NCI-H82 treated with DMSO at 0.1 percent for 48 hours (cell line): ENCODE results near the gene FRAS1.
"Not testable (repeated sequence)": the region's sequence is repeated elsewhere in the genome, so short reads cannot be mapped to it uniquely, and the experiment has no call there.

Experiments used
- DNase-seq: peaks from one replicate; lab custom pipeline; 2025; ENCODE audit not compliant: unreplicated experiment; lab: John Stamatoyannopoulos, UW

FRAS1 gene

DNA sequence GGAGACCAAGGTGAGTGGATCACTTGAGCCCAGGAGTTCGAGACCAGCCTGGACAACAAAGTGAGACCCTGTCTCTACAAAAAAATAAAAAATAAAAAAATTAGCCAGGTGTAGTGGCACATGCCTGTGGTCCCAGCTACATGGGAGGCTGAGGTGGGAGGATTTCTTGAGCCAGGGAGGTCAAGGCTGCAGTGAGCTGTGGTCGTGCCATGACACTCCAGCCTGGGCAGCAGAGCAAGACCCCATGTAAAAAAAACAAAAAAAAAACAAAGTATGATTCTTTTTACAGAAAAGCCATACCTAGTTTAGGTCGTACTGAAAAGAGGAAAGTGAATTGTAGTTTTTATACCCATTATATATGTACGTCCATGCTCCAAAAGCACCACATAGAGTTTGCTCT is 151.8 kb downstream of the FRAS1 start:
- DNase-seq = not testable (repeated sequence)

GRCh38 chr4:78210694-78211410 is 153.7 kb downstream of the FRAS1 start:
- DNase-seq = no peak

GRCh38 chr4:78213218-78213617 is 156.1 kb downstream of the FRAS1 start:
- no peak for DNase-seq

GRCh38 chr4:78214078-78214477 is 157.0 kb downstream of the FRAS1 start:
- no peak for DNase-seq

DNA sequence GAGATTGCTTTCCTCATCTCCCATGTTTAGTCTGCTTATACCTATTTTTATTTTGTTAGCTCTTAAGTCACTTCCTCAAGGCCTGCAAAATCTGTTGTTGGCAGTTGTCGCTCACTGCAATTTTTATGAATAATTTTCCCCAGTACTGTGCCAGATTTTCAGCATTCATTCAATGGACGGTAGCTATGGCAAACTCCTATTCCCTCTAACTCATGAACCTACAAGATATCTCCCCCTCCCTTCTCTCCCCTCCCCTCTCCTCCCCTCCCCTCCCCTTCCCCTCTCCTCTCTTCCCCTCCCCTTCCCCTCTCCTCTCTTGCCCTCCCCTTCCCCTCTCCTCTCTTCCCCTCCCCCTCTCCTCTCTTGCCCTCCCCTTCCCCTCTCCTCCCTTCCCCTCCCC is 160.4 kb downstream of the FRAS1 start:
- DNase-seq = no peak

DNA sequence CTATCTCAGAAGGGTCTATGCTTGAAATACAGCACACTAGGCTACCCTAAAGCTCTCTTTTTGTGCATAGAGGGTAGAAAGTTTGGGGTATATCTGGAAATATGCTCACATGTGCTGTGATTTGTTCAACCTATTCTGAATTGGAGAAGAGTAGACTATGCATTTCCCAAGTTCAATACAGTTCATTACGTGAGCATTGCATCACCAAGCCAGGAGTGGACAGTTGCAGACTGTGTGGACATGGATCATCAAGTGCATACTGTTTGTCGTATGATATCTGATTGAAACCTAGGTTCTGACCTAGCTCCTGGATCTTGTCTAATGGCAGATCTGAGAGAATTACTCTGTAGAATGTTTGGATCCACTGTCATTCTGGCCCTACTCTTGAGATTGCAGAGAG is 161.1 kb downstream of the FRAS1 start:
- DNase-seq = no peak

DNA sequence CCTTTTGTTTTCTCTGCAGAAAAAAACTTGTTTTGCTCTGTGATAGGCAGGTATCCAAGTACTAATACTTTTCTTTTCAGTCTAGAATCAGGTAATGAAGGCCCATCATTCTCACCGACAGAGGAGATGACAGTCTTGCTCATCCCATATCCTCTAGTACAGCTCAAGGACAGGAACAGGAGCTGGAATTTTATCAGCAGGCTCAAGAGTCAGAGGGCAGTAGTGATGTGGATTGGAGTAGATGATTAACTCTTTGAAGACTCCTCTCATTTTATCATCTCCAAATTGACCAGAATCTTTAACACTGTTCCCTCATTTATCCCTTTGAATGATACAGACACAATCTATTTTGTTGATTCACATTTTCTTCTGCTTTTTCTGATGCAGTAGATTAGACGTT is 162.7 kb downstream of the FRAS1 start:
- DNase-seq = no peak

DNA sequence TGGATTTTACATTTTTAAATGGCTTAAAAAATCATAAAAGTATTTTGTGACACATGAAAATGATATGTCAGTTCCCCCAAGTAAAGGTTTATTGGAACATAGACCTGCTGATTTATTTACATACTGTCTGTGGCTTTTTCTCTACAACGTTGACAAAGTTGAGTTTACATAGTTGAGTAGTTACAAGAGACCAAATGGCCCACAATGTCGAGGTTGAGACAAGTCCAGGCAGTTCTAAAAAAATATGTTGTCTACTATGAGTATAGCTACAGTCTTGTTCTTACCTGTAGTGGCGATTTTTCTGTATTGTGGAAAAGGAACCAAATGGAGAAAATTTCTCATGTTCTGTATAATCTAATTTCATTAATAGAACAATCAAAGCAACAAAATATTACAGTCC is 163.2 kb downstream of the FRAS1 start:
- no peak for DNase-seq

DNA sequence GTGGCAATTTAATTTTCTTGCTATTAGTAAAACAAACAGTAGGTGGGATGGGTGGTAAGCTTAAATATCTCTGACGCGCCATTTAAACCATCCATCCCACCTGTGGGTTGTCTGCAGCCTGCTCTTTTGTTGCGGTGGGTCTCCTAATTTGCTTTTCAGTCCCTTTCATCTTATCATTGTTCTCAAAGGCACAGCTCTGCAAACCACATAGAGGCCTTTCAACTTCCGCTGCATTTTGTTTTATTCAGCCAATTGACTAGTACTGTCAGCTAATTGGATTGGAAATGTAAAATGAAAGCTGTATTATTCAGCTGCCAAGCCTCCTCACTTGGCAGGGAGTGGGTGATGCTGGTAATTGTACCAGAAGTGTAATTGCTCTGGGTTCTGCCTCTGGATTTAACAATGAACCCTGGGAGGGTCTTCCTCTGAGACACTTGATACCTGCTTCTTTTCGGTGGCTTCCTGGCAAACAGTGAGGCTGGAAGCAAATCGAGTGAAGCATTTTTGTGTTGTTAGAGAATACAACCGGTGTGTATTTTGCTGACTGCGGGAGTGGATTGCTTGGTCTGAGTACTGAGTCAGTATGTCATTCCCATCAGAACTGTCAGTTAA is 165.6 kb downstream of the FRAS1 start:
- DNase-seq = peak; percentile 52

DNA sequence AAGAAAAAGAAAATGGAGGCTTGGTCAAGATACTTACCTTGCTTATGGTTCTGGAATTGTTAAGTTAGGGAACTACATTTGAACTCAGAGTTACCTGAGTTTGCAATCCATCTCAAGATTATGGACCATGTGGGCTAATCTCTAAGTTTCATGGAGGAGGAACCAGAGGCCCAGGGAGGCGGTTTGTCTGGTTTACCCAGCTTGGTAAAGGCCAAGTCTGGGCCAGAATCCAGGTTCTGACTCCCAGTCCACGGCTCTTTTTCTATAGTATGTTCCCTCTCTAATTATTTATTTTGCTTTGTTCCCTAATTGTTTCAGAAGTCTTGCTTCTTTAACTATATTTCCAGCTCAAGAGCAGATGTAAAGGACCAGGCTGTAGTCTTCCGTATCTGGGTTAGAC is 168.1 kb downstream of the FRAS1 start:
- no peak for DNase-seq

GRCh38 chr4:78226279-78226678 is 169.2 kb downstream of the FRAS1 start:
- no peak for DNase-seq

- DNase-seq = no peak
Measured at GRCh38 chr4:78227411-78228057, 170.4 kb downstream of the FRAS1 start.

- DNase-seq = no peak
Measured at GRCh38 chr4:78235800-78236199, 178.7 kb downstream of the FRAS1 start.

- no peak for DNase-seq
Measured at GRCh38 chr4:78237360-78237759, 180.2 kb downstream of the FRAS1 start.

GRCh38 chr4:78242071-78242470 is 184.9 kb downstream of the FRAS1 start:
- DNase-seq = no peak

GRCh38 chr4:78244705-78245485 is 187.8 kb downstream of the FRAS1 start:
- DNase-seq = no peak

DNA sequence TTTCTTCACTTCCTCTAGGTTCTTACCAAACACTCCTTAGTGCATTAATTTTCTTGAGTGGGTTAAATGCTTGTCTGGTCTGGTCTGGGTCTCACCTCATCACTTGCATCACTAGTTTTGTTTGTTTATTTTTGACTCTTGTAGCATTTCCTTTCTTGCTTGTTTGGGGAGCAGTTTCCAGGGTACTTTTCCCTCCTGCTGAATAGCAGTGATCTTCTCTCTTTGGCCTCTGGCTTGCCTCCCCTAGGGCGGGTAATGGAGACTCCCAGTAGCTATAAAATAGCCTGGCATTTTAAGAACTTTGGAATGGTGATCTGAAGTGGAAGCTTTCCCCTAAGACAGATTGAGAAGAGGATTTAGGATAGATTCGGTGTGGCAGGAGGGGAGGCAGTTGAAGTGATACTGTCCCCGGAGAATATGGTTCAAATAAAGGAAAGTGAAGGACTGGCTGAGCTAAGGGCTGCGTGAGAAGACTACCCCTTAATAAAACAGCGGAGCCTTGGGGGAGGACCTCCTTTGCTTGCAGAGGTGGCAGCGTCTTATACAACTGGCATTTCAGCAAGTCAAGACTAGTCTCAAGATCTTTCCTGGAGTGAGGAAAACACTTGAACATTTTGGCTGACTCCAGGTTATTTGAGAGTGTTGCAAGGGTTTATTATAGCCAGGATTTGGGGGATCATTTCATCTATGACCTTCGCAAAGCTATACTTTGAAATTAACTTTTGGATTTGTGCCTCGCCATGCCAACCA is 190.6 kb downstream of the FRAS1 start:
- DNase-seq = no peak

- DNase-seq = no peak
Measured at GRCh38 chr4:78250500-78250899, 193.4 kb downstream of the FRAS1 start.

DNA sequence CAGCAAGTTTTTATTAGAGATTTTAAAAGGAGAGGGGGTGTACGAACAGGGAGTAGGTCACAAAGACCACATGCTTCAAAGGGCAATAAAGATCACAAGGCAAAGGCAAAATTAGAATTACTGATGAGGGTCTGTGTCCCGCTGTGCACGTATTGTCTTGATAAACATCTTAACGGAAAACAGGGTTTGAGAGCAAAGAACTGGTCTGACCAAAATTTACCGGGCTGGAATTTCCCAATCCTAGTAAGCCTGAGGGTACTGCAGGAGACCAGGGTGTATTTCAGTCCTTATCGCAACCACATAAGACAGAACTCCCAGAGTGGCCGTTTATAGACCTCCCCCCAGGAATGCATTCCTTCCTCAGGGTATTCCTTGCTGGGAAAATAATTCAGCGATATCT is 195.7 kb downstream of the FRAS1 start:
- not testable (repeated sequence) for DNase-seq

GRCh38 chr4:78254893-78255292 is 197.8 kb downstream of the FRAS1 start:
- DNase-seq = no peak

- no peak for DNase-seq
Measured at GRCh38 chr4:78265006-78265405, 207.9 kb downstream of the FRAS1 start.
